Astrocyte of the cerebellum (primary cell): ENCODE data around the gene LMNTD2.

Experiments
- DNase-seq: peaks from one replicate; pipeline ENCODE4 v3.0.0-alpha.2; 2011; ENCODE audit warnings: low read depth
- H3K4me3 ChIP-seq: 2 replicates; pipeline ENCODE4 v1.5.1; 2011; ENCODE audit warnings: mild to moderate bottlenecking, low read depth, low read length, moderate library complexity
- CTCF ChIP-seq: IDR thresholded peaks from 2 replicates; pipeline ENCODE4 v1.5.1; 2012; ENCODE audit warnings: low read length, low read depth, moderate library complexity, mild to moderate bottlenecking; ENCODE audit errors: missing control alignments
- in situ Hi-C: cut with HindIII; loops from 2 replicates; pipeline ENCODE4 v1.10.0; 2017; ENCODE audit warnings: low sequenced_read_pairs

The LMNTD2 gene

GRCh38 chr11:606245-606644 lies 45.7 kb upstream of the LMNTD2 start:
- no peak for TF ChIP-seq CTCF
- no peak overlapping the region for H3K4me3 ChIP-seq
- no peak for DNase-seq
- in situ Hi-C loops = no loop called here

- no peak for TF ChIP-seq CTCF
- no peak overlapping the region for H3K4me3 ChIP-seq
- no peak for DNase-seq
- in situ Hi-C loops = no loop called here
Measured at GRCh38 chr11:605286-606129, 45.0 kb upstream of the LMNTD2 start.

- no peak for TF ChIP-seq CTCF
- DNase-seq = no peak
- H3K4me3 ChIP-seq = no peak overlapping the region
- in situ Hi-C loops = no loop called here
Measured at GRCh38 chr11:603154-603553, 42.6 kb upstream of the LMNTD2 start.

GRCh38 chr11:601573-602245 lies 41.2 kb upstream of the LMNTD2 start:
- no peak overlapping the region for H3K4me3 ChIP-seq
- no peak for DNase-seq
- TF ChIP-seq CTCF = no peak
- in situ Hi-C loops = no loop called here

- in situ Hi-C loops = no loop called here
- no peak for DNase-seq
- no peak for TF ChIP-seq CTCF
- no peak overlapping the region for H3K4me3 ChIP-seq
Measured at GRCh38 chr11:598005-598680, 37.6 kb upstream of the LMNTD2 start.

- no peak for DNase-seq
- in situ Hi-C loops = no loop called here
- no peak for TF ChIP-seq CTCF
- H3K4me3 ChIP-seq = no peak overlapping the region
Measured at GRCh38 chr11:597166-597725, 36.7 kb upstream of the LMNTD2 start.
